ENCODE measurements around the gene CAPZA1.

- TF ChIP-seq, protein P1, sequence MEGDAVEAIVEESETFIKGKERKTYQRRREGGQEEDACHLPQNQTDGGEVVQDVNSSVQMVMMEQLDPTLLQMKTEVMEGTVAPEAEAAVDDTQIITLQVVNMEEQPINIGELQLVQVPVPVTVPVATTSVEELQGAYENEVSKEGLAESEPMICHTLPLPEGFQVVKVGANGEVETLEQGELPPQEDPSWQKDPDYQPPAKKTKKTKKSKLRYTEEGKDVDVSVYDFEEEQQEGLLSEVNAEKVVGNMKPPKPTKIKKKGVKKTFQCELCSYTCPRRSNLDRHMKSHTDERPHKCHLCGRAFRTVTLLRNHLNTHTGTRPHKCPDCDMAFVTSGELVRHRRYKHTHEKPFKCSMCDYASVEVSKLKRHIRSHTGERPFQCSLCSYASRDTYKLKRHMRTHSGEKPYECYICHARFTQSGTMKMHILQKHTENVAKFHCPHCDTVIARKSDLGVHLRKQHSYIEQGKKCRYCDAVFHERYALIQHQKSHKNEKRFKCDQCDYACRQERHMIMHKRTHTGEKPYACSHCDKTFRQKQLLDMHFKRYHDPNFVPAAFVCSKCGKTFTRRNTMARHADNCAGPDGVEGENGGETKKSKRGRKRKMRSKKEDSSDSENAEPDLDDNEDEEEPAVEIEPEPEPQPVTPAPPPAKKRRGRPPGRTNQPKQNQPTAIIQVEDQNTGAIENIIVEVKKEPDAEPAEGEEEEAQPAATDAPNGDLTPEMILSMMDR (conservative IDR thresholded peaks at IDR 0.05), result no peak
- no peak for TF ChIP-seq ZFX (IDR thresholded peaks at IDR 0.05)
Observed at GRCh38 chr1:112626193-112626592, 6.6 kb downstream of the CAPZA1 start.
